ENCODE measurements around the gene TCP10L.
A peak's percentile ranks its signal among the peaks of the same experiment; 100 is the strongest.
"Not testable (repeated sequence)": the region's sequence is repeated elsewhere in the genome, so short reads cannot be mapped to it uniquely, and the experiment has no call there.

Gene TCP10L, protein sequence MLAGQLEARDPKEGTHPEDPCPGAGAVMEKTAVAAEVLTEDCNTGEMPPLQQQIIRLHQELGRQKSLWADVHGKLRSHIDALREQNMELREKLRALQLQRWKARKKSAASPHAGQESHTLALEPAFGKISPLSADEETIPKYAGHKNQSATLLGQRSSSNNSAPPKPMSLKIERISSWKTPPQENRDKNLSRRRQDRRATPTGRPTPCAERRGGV

GRCh38 chr21:32585042-32585710, at the start of gene TCP10L:
TSS of gene TCP10L (minus strand) at chr21:32585523. CDS start at chr21:32584304, 1,219 bp downstream.
- no peak for DNase-seq

DNA sequence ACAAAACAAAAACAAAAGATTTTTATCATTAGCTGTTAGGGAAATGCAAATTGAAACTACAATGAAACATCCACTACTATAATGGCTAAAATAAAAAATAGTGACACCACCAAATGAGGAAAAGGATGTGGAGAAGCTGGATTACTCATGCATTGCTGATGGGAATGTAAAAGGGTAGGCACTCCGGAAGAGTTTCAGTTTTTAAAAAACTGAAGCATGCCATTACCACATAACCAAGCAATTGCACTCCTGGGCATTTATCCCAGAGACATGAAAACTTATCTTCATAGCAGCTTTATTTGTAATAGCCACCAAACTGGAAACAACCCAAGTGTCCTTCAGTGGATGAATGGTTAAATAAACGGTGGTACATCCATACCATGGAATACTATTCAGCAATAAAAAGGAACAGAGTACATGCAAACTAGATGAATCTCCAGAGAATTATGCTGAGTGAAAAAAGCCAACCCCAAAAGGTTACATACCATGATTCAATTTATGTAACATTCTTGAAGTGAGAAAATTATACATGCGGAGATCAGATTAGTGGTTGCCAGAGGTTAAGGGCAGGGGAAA, 41.4 kb upstream of the TCP10L start:
- DNase-seq = no peak

- DNase-seq = not testable (repeated sequence)
Measured at GRCh38 chr21:32618218-32618617, 32.9 kb upstream of the TCP10L start.

DNA sequence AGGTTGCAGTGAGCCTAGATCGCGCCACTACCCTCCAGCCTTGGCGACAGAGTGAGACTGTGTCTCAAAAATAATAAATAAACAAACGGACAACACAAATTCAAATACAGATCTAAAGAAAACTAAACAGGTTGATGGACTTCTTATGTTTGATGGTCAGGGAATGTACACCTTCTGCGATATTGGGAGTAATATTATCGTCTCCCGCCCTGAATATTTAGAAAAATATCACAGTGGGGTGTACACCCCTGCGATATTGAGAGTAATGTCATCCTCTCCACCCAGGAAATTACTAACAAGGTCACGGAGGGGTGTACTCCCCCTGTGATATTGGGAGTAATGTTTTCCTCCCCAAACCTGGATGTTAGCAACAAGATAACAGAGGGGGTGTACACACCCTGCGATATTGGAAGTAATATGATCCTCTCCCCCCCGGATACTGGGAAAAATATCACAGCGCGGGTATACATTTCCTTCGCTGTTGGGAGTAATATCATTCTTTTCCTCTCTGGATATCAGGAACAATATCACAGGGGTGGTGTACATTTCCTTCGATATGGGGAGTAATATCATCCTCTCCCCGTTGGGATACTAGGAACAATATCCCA, 28.2 kb upstream of the TCP10L start:
- DNase-seq = no peak

- DNase-seq = no peak
Measured at GRCh38 chr21:32612999-32613337, 27.6 kb upstream of the TCP10L start.

GRCh38 chr21:32612075-32612998, 27.0 kb upstream of the TCP10L start, which contains the start of gene CFAP298:
TSS of gene CFAP298 (minus strand) at chr21:32612377. CDS start at chr21:32612243, 134 bp downstream.
- DNase-seq = peak; percentile 71

GRCh38 chr21:32611471-32611997, 26.2 kb upstream of the TCP10L start:
- no peak for DNase-seq

GRCh38 chr21:32610940-32611339, 25.6 kb upstream of the TCP10L start:
- not testable (repeated sequence) for DNase-seq

GRCh38 chr21:32608851-32609250, 23.5 kb upstream of the TCP10L start:
- DNase-seq = no peak

DNA sequence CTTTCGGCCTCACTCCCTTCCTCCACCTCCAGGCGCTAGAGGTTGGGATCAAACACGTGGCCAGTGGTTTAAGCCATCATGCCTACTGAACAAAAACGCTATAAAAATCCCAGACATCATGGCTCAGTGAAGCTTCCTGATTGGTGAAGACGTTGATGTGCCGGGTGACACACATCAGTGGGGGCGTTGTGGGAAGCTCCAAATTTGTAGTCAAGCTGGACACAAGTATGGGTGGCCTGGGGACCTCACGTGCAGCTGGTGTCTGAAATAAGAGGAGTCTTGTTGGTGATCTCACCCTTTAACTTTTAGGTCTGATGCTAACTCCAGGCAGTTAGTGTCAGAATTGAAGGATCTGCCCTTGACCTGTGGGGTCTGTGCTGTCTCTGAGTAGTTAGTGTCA, 20.1 kb upstream of the TCP10L start:
- DNase-seq = no peak

DNA sequence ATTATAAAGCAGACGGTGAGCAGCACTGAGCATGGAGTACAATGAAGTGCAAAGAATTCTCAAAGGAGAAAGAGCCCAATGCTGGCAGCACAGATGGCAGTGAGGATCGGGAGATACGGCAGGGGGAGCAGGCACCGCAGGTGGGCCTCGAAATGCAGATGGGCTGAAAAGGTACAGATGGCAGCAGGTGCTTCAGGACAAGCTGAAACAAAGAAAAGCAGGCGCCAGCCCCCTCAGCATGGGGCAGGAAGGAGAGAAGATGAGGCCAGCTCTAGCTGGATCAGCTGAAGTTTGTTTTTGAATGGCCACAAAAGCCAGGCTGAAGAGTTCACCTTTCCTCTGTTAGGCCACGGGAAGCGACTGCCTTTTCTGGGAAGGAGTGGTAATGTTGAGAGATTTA, 19.1 kb upstream of the TCP10L start:
- DNase-seq = no peak

DNA sequence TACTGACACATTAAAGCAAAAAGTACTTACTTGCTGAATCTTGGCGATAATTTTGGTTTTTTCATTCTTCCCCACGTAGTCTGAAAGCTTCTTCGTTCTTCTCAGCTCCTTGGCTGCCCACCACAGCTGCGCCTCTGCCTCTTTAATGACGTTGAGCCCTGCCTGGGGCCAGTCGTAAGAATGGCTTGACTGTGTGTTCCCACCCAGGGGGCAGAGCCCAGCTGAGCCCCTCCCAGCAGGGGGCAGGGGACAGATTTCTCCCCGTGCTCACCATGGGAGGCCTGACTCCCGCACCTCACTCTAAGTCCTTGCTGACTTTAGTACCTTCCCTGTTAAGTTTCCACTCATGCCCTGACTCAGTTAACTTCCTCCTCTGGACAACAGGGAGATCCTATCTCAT, 17.8 kb upstream of the TCP10L start:
- no peak for DNase-seq

DNA sequence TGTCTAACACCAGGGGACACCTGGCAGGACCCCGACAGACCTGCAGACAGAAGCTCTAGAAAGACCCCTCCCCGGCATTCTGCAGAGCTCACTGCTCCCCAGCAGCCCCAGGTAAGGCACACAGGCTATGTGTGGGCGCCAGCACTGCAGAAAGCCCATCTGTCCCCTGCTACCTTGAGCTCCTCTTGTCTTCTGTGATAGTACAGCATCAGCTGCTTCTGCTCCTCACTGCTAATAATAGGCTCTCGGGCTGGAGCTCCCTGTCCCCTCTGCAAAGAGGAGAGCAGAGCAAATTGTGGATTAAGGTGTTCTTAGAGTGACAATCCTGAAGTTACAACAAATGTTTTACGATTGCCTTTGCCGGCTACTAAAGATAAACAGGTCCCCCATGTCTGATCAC, 16.8 kb upstream of the TCP10L start:
- DNase-seq = no peak

- DNase-seq = no peak
Measured at GRCh38 chr21:32599526-32599925, 14.2 kb upstream of the TCP10L start.

- DNase-seq = no peak
Measured at GRCh38 chr21:32599091-32599490, 13.8 kb upstream of the TCP10L start.

DNA sequence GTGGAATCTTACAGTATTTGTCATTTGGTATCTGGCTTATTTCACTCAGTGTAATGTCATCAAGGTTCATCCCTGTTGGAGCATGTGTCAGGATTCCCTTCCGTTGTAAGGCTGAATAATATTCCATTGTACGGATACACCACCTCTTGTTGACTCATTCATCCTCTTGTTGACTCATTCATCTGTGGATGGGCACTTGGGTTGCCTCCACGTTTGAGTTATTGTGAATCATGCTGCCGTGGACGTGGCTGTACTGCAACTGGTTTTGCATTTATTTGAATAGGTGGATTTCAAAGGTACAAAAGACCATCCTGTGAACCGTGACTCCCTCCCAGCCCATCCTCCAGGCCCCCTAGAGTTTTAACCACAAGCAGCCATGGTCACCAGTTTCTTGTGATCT, 11.9 kb upstream of the TCP10L start:
- no peak for DNase-seq

DNA sequence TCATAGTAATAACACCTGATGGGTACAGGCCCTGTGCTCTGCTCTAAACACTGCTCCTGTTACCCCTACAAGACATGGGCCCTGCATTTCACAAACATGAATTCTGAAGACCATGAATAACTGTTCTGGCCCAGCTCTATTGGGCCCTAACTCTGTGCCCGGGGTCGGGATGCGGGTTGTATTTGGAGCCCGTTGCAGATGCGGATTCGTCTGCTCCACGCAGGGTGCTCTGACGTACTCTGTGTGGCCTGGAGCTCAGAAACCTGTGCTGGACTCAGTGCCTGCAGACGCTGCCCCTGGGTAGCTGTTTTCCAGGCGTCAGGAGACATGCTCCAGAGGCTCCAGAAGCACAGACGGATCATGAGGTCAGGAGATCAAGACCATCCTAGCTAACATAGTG, 10.1 kb upstream of the TCP10L start:
- no peak for DNase-seq

DNA sequence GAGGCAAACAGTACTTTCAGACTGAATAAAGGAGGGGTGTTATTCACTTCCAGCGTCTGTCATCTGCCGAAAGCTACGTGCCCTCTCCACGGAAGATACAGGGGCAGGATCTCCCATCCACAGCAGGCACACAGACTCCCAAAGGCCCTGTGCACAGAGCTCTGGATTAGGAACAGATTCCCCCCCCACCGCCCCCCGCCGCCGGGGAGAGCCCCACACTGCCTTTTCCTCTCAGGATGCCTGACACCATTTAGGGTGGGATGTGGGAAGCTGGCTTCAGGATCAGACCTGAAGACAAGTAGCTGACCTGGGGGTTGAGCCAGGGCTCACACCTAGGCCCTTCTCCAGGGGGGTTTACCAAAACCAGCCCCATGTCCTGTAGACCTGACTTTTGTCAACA, 8.4 kb upstream of the TCP10L start:
- no peak for DNase-seq

GRCh38 chr21:32592929-32593502, 7.7 kb upstream of the TCP10L start:
- DNase-seq = no peak

GRCh38 chr21:32590130-32590529, 4.8 kb upstream of the TCP10L start:
- no peak for DNase-seq

DNA sequence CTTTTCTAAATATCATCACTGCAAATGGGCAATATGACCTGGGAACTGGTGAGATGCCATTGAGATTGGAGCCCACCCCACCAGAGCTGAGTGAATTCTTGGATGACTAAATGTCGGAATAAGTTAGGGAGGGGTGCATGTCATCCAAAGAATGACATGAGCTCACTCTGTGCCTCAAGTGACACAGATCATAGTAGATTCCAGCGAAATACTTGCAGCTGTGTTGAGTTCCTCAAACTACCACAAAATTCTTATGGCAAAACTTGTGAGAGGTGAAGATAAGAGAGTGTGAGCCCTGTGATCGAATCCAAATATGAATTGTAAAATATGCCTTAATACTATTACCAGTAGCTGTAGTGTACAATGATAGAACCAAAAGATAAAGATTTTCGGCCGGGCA, 2.3 kb upstream of the TCP10L start:
- no peak for DNase-seq

DNA sequence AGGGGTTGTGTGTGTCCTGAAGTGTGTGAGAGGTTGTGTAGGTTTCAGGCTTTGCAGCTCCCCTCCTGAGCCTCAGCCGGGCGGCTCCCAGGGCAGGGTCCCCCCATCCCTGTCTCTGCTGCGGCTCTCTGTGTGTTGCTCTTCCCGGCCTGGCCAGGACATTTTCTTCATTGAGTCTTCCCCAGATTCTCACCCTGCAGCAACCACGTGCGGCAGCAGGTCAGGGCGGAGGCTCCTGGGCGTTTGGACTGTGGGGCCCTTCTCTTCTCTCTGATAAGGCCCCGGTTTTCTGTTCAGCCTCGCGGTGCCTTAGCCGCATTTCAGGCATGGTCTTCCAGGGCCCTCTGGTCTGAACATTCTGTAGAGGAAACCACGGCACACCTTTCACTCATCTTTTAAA, 1.8 kb upstream of the TCP10L start:
- DNase-seq = no peak

All from GOT3 (cell line).